ENCODE results near the gene MAPK8. TPM values are rescaled to one million over a fixed set of nuclear protein-coding genes. Genes with fewer than 3 reads are reported as not detected.

Gene MAPK8
- total RNA-seq, 4 donors from 2014 or later: 27.4 to 43.5 (median 36.5) TPM

GRCh38 chr10:48287417-48288391 lies 18.8 kb upstream of the MAPK8 start:
- Histone ChIP-seq H3K27ac (no peak overlapping the region), H3K9me3 (peaks cover 0 to 8% (median 0%) of the 10 kb centered on the region in 3 donors), H3K27me3 (peaks cover 0 to 15% (median 0%) of the 10 kb centered on the region in 4 donors), H3K36me3 (no peaks in the 10 kb centered on the region), H3K4me1 (peaks cover 5 to 27% (median 5%) of the 10 kb centered on the region in 3 donors), H3K4me3 (no peak overlapping the region)
- no peak for DNase-seq
- TF ChIP-seq CTCF (IDR thresholded peaks at IDR 0.05) (no peak), POLR2A (IDR thresholded peaks at IDR 0.05) (no peak)
- intact Hi-C loops (cut with DNase I): loop anchor here (10.0 kb wide), 1 partner anchor 73 kb away; no protein-coding TSS in a partner anchor
- WGBS, 2 donors: 46 to 55% methylated on average over 8 to 12 of the region's 13 CpGs

GRCh38 chr10:48288661-48289060 lies 17.8 kb upstream of the MAPK8 start:
- no peak overlapping the region for H3K4me3 ChIP-seq
- intact Hi-C loops (cut with DNase I): loop anchor here (10.0 kb wide), 1 partner anchor 74 kb away; no protein-coding TSS in a partner anchor
- DNase-seq: no peak

GRCh38 chr10:48289501-48290238 lies 16.8 kb upstream of the MAPK8 start:
- H3K4me3 ChIP-seq: no peak overlapping the region
- H3K27ac ChIP-seq: no peak overlapping the region
- H3K36me3 ChIP-seq: no peaks in the 10 kb centered on the region
- peaks cover 5 to 27% (median 5%) of the 10 kb centered on the region in 3 donors for H3K4me1 ChIP-seq
- no peak for TF ChIP-seq POLR2A (IDR thresholded peaks at IDR 0.05)
- peak; percentile 66 to 84 (median 75) for TF ChIP-seq CTCF (IDR thresholded peaks at IDR 0.05)
- peaks cover 0 to under 1% (median 0%) of the 10 kb centered on the region in 3 donors for H3K9me3 ChIP-seq
- WGBS, 2 donors: 34 to 45% methylated on average over 1 to 7 of the region's 9 CpGs
- intact Hi-C loops (cut with DNase I): loop anchor here (10.0 kb wide), 1 partner anchor 75 kb away; no protein-coding TSS in a partner anchor
- H3K27me3 ChIP-seq: peaks cover 0 to 7% (median 0%) of the 10 kb centered on the region in 4 donors
- no peak for DNase-seq

More at GRCh38 chr10:48288661-48289060, 17.8 kb upstream of the MAPK8 start:
- H3K27me3 ChIP-seq: peaks cover 0 to 15% (median 0%) of the 10 kb centered on the region in 4 donors
- no peak for TF ChIP-seq POLR2A (IDR thresholded peaks at IDR 0.05)
- TF ChIP-seq CTCF (IDR thresholded peaks at IDR 0.05): no peak
- H3K9me3 ChIP-seq: peaks cover 0 to 8% (median 0%) of the 10 kb centered on the region in 3 donors
- H3K27ac ChIP-seq: no peak overlapping the region
- peaks cover 5 to 27% (median 5%) of the 10 kb centered on the region in 3 donors for H3K4me1 ChIP-seq
- no peaks in the 10 kb centered on the region for H3K36me3 ChIP-seq
- WGBS, 2 donors: 75 to 77% methylated on average over 6 to 7 of the region's 7 CpGs

- intact Hi-C loops (cut with DNase I): no loop called here
- 82 to 86% methylated on average over 9 of the region's 9 CpGs for WGBS, 2 donors
- Histone ChIP-seq H3K4me1 (peaks cover 5 to 27% (median 5%) of the 10 kb centered on the region in 3 donors), H3K27me3 (peaks cover 0 to under 1% (median 0%) of the 10 kb centered on the region in 4 donors), H3K27ac (no peak overlapping the region), H3K36me3 (no peaks in the 10 kb centered on the region), H3K4me3 (no peak overlapping the region), H3K9me3 (no peaks in the 10 kb centered on the region)
- no peak for TF ChIP-seq POLR2A (IDR thresholded peaks at IDR 0.05)
- no peak for TF ChIP-seq CTCF (IDR thresholded peaks at IDR 0.05)
- DNase-seq: no peak
Measured at GRCh38 chr10:48290286-48290685, 16.2 kb upstream of the MAPK8 start.
